GM12874 (cell line): ENCODE results near the gene CEACAM8.
A peak's percentile ranks its signal among the peaks of the same experiment; 100 is the strongest.

Experiments
- TF ChIP-seq, protein P1 (sequence below): IDR thresholded peaks from 2 replicates; pipeline ENCODE4 v1.5.1; 2011; ENCODE audit warnings: low read depth, mild to moderate bottlenecking, control low read depth, low read length, moderate library complexity; ENCODE audit not compliant: insufficient read depth

Gene CEACAM8

DNA sequence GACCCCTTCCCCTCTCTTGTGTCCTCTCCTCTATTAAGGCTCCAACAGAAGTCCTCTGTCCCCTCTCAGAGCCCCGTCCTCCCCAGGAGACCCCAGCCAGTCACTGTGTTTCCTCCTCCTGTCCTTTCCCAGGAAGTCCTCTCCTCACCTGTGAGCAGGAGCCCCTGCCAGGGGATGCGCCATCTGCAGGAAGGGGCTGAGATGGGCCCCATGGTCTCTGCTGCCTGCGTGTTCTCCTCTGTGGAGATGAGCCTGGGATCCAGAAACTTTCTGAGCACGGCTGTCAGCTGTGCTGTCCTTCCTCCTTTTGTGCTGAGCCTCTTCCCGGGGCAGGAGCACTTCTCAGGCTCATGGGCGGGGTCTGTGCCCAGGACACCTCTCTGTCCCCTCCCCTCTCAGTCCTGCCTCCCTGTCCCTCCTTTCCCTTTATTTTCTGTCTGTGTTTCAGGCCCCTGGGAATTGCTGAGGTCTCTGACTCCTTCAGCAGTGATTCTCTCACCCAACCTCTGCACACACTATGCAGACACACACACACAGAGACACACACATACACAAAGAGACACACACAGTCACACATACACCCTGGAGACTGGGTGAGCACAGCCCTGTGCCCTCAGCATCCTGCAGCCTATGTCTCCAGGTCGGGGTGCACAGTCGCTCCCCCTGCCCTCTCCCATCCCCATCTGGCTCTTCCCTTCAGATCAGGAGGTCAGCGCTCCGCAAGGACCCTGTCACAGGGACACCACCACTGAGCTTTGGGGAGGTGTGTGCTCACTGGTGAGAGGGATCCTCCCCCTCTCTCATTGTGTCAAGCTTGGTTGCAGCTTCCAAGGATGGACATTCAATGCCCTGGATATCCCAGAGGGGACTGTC is at the start of gene CEACAM8:
Gene CEACAM8 (minus strand): TSS at position 308 of the 873 bp plus-strand sequence. CDS start 96 bp downstream, at position 212.
- TF ChIP-seq, protein P1, sequence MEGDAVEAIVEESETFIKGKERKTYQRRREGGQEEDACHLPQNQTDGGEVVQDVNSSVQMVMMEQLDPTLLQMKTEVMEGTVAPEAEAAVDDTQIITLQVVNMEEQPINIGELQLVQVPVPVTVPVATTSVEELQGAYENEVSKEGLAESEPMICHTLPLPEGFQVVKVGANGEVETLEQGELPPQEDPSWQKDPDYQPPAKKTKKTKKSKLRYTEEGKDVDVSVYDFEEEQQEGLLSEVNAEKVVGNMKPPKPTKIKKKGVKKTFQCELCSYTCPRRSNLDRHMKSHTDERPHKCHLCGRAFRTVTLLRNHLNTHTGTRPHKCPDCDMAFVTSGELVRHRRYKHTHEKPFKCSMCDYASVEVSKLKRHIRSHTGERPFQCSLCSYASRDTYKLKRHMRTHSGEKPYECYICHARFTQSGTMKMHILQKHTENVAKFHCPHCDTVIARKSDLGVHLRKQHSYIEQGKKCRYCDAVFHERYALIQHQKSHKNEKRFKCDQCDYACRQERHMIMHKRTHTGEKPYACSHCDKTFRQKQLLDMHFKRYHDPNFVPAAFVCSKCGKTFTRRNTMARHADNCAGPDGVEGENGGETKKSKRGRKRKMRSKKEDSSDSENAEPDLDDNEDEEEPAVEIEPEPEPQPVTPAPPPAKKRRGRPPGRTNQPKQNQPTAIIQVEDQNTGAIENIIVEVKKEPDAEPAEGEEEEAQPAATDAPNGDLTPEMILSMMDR: no peak

DNA sequence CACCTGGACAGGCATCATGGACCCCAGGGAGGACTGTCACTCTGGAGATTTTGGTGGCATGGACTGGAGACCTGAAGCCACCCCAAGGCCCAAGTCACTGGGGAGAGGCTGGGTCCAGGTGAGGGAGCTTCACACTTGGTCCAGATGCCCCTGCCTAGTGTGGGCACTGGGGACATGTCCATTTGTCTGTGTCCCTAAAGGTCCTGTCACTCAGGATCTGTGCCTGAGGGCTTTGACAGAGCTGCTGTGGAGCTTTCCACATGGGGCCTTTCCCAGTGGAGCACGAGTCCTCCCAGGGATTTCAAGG is 40.5 kb upstream of the CEACAM8 start:
- TF ChIP-seq, protein P1: no peak

DNA sequence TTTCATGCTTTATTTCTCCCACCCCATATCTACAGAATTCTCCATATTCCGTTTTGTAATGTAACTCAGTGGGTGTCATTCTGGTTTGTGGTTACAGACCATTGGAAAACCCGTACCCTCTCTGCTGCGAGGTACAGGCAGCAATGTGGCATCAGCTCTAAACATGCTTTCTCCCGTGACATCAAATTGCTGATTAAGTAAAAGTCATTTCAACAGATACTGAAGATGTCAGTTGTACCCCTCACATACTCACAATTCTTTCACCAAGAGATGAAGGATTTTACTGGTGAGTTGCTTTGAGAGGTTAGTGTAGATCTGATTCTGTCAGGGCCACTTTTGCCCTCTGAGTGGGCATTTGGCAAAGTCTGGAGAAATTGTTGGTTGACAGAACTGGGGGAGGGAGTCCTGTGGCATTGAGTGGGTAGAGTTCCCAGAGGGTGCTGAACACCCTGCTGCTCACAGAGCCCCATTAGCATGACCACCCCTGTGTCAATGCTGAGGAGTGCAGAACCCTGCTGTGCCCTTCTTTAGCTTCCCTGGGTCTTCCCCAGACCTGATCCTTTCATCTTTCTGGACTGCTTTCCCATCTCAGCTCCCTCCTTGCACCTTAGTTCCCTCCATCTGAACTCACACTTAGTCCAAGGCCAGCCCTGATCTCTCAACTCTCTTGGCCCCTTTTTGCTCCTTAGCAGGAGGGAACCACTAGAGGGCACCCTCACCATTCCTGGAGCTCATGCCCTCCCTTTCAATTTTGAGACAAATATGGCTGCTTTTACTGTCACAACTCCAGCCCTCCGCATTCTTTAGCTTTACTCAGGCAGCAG is 39.9 kb upstream of the CEACAM8 start:
- TF ChIP-seq, protein P1: peak; percentile 85

DNA sequence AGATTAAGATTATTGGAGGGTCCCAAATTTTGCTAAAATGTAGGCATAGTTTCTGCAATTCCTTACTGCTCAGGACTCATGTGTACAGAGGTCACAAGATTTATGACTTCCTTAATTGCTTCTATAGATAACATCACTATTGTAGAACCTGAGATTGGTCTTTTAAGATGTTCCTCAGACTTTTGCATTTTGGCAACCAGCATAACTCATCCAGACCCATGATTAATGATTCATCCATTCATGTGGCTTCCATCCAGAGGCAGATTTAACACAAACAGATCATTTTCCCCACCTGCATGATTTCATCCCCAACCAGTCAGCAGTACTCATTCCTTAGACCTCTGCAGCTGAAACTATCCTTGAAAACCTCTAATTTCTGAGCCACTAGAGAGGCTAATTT is 34.5 kb upstream of the CEACAM8 start:
- TF ChIP-seq, protein P1: no peak

DNA sequence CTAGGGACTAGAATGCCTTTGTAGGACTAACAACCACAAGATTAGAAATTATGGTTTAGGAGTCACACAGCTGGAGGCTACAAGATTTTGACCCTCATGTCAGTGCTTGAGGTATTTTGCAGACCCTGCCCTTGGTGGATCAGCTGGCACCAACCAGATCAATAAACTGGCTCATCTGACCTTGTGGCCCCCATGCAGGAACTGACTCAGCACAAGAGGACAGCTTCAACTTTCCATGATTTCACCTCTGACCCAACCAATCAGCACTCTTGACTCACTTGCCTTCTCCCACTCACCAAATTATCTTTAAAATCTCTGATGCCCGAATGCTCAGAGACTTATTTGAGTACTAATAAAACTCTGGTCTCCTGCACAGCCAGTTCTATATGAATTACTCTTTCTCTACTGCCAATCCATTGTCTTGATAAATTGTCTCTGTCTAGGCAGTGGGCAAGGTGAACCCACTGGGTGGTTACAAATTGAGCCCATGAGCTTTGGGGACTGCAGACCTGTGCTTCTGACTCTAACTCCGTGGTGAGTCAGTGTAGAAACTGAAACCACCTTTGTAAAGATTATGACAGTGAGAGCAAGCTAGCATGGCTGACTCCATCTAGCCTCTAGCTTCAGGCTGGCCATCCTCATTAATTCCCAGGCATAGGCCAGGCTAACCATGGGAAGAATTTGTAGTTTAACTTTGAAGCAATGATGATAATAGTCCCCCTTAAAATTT is 33.9 kb upstream of the CEACAM8 start:
- TF ChIP-seq, protein P1: no peak

DNA sequence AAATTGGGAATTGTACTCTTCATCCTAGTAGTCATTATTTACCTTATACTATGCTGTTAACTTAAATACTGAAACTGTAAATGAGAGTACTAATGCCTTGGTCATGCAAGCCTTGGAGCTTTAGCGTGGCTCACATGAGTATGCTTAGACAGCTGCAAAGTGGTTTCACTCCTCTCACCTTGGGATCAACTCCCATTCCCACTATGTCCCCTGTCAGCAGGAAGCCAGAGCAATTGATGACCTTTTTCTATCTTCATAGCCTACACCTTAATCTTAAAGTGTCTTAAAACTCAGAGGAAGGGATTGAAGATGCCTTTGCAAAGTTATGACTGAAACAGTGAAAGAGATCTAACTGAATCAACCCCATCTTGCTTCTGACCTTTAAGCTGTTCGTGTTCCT is 33.2 kb upstream of the CEACAM8 start:
- TF ChIP-seq, protein P1: no peak

DNA sequence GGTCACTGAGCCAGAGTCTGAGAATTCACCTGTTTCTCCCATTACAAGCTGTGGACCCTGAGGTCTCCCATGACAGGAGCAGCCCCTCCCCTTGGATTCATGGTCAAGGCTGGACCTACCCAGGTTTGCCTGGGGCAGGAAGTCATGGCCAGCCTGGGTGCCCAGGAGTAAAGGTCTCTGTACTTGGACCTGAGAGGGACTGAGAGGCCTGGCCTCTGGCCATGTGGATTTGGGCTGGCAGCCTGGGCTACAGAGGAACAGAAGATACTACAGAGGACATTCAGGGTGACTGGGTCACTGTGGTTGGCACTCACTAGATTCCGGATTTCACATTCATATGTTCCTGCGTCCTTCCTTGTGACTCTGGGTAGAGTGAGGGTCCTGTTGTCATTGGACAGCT is 31.5 kb upstream of the CEACAM8 start:
- TF ChIP-seq, protein P1: no peak
